HepG2 (cell line): ENCODE results near the gene ATOH8. TPM values are rescaled to one million over a fixed set of nuclear protein-coding genes. Genes with fewer than 3 reads are reported as not detected.

Source experiments
- EED ChIP-seq: sonication (generic); formaldehyde crosslinking; IDR thresholded peaks from 2 replicates; pipeline ENCODE4 v1.5.0; 2020; ENCODE audit warnings: mild to moderate bottlenecking, missing genetic modification reagents
- FOXA1 ChIP-seq, 2 experiments: fragments of 450-650 bp in 1 of 2; sonication (generic) in 1 of 2; formaldehyde crosslinking in 1 of 2; IDR thresholded peaks; 2 replicates each; pipeline versions ENCODE4 v1.4.0 to v1.6.1; 2016 to 2020; ENCODE audit warnings: missing genetic modification reagents in 1 of 2
- JUNB ChIP-seq: sonication (generic); formaldehyde crosslinking; IDR thresholded peaks from 2 replicates; pipeline ENCODE4 v1.8.0; 2022; ENCODE audit warnings: missing genetic modification reagents, mild to moderate bottlenecking, borderline replicate concordance
- PPARG ChIP-seq: conservative IDR thresholded peaks from 2 replicates; pipeline ENCODE4 v1.6.1; 2016; ENCODE audit warnings: missing biosample characterization, missing genetic modification reagents
- SMAD9 ChIP-seq: sonication (generic); formaldehyde crosslinking; IDR thresholded peaks from 2 replicates; pipeline ENCODE4 v1.5.1; 2020; ENCODE audit warnings: mild to moderate bottlenecking, missing genetic modification reagents
- TP53 ChIP-seq: sonication (generic); formaldehyde crosslinking; conservative IDR thresholded peaks from 2 replicates; pipeline ENCODE4 v1.4.0; 2020; ENCODE audit warnings: missing genetic modification reagents
- ZIK1 ChIP-seq: sonication (generic); formaldehyde crosslinking; IDR thresholded peaks from 2 replicates; pipeline ENCODE4 v1.5.0; 2020; ENCODE audit warnings: mild to moderate bottlenecking, low read depth, missing genetic modification reagents, borderline replicate concordance
- ZNF205 ChIP-seq: IDR thresholded peaks from 2 replicates; pipeline ENCODE4 v1.6.1; 2018; ENCODE audit warnings: missing biosample characterization, missing genetic modification reagents
- ZNF569 ChIP-seq: sonication (generic); formaldehyde crosslinking; IDR thresholded peaks from 2 replicates; pipeline ENCODE4 v1.5.0; 2020; ENCODE audit warnings: mild to moderate bottlenecking, missing genetic modification reagents, moderate library complexity, borderline replicate concordance
- ZNF605 ChIP-seq: sonication (generic); formaldehyde crosslinking; IDR thresholded peaks from 2 replicates; pipeline ENCODE4 v1.8.0; 2022; ENCODE audit warnings: mild to moderate bottlenecking, missing genetic modification reagents
- ZNF652 ChIP-seq: IDR thresholded peaks from 2 replicates; pipeline ENCODE4 v1.6.1; 2016; ENCODE audit warnings: low read depth, borderline replicate concordance
- ZSCAN29 ChIP-seq: sonication (generic); formaldehyde crosslinking; conservative IDR thresholded peaks from 2 replicates; pipeline ENCODE4 v1.4.0; 2020; ENCODE audit warnings: mild to moderate bottlenecking, missing genetic modification reagents
- polyA plus RNA-seq, 8 experiments: library from polyadenylated mRNA; depleted of rRNA in 3 of 8; stranded (reverse) in 7 of 8; unstranded in 1 of 8; fragments of >200 nt; fragmentation: Illumina TruSeq in 4 of 8; extraction: Trizol in 4 of 8; gene quantifications; 2 replicates each; pipeline versions ENCODE4 v1.2.1 to v1.2.3, GENCODE V29; 2011 to 2016; ENCODE audit warnings: low read depth in 4 of 8, missing spikeins in 1 of 8, mixed read lengths in 1 of 8; ENCODE audit not compliant: insufficient read depth in 1 of 8
- total RNA-seq, 5 experiments: library from RNA; depleted of rRNA; stranded (reverse); fragments of >200 nt; fragmentation: Illumina TruSeq; extraction: Trizol; gene quantifications; 2 replicates each; pipeline ENCODE4 v1.2.3, GENCODE V29; 2016; ENCODE audit warnings: low read depth in 1 of 5
- TF ChIP-seq, protein P1 (sequence below): sonication (generic); formaldehyde crosslinking; IDR thresholded peaks from 2 replicates; pipeline ENCODE4 v1.5.1; 2020; ENCODE audit warnings: missing genetic modification reagents, mild to moderate bottlenecking, borderline replicate concordance
- TF ChIP-seq, protein P2 (sequence below): sonication (generic); formaldehyde crosslinking; IDR thresholded peaks from 2 replicates; pipeline ENCODE4 v1.4.0; 2020; ENCODE audit warnings: missing genetic modification reagents, borderline replicate concordance
- TF ChIP-seq, protein P3 (sequence below): sonication (generic); formaldehyde crosslinking; IDR thresholded peaks from 2 replicates; pipeline ENCODE4 v1.5.0; 2020; ENCODE audit warnings: missing genetic modification reagents
- TF ChIP-seq, protein P4 (sequence below): sonication (generic); formaldehyde crosslinking; IDR thresholded peaks from 2 replicates; pipeline ENCODE4 v1.5.1; 2020; ENCODE audit warnings: missing genetic modification reagents, mild to moderate bottlenecking, borderline replicate concordance
- TF ChIP-seq, protein P5 (sequence below): sonication (generic); formaldehyde crosslinking; conservative IDR thresholded peaks from 2 replicates; pipeline ENCODE4 v1.8.0; 2022; ENCODE audit warnings: mild to moderate bottlenecking, moderate library complexity, missing genetic modification reagents

The ATOH8 gene
- total and polyA plus RNA-seq, 2 of the 13 experiments (the other 11 are each of a cell fraction or from before 2014, with no cell fraction given), result 0.13 to 0.61 TPM

DNA sequence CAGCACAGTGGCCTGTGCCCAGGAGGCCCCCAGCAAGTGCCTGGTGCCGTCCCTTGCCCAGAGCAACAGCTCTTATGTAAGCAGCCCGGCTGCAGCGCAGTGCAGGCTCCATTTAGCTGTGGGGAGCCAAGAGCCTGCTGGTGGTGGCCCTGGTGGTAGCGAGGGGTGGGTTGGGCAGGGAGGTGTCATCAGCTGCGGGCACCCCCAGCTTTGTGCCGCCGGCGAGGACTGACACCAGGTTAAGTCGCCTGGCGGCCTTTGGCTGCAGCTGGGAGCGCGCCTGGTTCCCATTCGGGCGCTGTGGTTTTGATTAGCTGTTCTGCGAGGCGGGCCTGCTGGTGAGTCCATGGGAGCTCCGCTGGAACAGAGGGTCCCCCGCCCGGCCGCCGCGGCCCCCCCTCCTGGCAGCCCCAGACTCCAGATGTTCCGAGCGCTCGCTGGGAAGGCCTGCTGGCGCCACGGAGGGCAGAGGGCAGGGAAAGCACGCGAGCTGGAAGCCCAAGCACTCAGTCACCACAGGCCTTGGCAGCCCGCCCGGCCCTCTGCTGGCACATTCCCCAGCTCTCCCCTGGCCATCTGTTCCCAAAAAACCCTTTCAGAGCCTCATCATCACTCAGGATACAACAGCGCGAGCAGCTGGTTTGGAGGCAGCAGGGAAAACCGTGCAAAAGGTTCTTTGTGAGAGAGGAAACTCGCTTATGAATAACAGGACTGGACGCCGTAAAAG, 18.4 kb downstream of the ATOH8 start (continued):
- TF ChIP-seq, protein P1, sequence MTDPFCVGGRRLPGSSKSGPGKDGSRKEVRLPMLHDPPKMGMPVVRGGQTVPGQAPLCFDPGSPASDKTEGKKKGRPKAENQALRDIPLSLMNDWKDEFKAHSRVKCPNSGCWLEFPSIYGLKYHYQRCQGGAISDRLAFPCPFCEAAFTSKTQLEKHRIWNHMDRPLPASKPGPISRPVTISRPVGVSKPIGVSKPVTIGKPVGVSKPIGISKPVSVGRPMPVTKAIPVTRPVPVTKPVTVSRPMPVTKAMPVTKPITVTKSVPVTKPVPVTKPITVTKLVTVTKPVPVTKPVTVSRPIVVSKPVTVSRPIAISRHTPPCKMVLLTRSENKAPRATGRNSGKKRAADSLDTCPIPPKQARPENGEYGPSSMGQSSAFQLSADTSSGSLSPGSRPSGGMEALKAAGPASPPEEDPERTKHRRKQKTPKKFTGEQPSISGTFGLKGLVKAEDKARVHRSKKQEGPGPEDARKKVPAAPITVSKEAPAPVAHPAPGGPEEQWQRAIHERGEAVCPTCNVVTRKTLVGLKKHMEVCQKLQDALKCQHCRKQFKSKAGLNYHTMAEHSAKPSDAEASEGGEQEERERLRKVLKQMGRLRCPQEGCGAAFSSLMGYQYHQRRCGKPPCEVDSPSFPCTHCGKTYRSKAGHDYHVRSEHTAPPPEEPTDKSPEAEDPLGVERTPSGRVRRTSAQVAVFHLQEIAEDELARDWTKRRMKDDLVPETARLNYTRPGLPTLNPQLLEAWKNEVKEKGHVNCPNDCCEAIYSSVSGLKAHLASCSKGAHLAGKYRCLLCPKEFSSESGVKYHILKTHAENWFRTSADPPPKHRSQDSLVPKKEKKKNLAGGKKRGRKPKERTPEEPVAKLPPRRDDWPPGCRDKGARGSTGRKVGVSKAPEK (CRISPR knock-in tag), result no peak
- TF ChIP-seq ZNF205 (CRISPR knock-in tag) (peak; percentile 86; the same call in 1 of the 2 replicates), ZNF652 (no peak), FOXA1 (IDR thresholded peaks at IDR 0.05) (no peak), FOXA1 (CRISPR knock-in tag; IDR thresholded peaks at IDR 0.05) (no peak), SMAD9 (no peak), ZIK1 (CRISPR knock-in tag) (no peak), ZNF605 (CRISPR knock-in tag) (no peak), TP53 (no peak), ZSCAN29 (CRISPR knock-in tag) (no peak), EED (CRISPR knock-in tag) (no peak), PPARG (CRISPR knock-in tag) (no peak), ZNF569 (CRISPR knock-in tag) (no peak), JUNB (CRISPR knock-in tag) (no peak)
- TF ChIP-seq, protein P2, sequence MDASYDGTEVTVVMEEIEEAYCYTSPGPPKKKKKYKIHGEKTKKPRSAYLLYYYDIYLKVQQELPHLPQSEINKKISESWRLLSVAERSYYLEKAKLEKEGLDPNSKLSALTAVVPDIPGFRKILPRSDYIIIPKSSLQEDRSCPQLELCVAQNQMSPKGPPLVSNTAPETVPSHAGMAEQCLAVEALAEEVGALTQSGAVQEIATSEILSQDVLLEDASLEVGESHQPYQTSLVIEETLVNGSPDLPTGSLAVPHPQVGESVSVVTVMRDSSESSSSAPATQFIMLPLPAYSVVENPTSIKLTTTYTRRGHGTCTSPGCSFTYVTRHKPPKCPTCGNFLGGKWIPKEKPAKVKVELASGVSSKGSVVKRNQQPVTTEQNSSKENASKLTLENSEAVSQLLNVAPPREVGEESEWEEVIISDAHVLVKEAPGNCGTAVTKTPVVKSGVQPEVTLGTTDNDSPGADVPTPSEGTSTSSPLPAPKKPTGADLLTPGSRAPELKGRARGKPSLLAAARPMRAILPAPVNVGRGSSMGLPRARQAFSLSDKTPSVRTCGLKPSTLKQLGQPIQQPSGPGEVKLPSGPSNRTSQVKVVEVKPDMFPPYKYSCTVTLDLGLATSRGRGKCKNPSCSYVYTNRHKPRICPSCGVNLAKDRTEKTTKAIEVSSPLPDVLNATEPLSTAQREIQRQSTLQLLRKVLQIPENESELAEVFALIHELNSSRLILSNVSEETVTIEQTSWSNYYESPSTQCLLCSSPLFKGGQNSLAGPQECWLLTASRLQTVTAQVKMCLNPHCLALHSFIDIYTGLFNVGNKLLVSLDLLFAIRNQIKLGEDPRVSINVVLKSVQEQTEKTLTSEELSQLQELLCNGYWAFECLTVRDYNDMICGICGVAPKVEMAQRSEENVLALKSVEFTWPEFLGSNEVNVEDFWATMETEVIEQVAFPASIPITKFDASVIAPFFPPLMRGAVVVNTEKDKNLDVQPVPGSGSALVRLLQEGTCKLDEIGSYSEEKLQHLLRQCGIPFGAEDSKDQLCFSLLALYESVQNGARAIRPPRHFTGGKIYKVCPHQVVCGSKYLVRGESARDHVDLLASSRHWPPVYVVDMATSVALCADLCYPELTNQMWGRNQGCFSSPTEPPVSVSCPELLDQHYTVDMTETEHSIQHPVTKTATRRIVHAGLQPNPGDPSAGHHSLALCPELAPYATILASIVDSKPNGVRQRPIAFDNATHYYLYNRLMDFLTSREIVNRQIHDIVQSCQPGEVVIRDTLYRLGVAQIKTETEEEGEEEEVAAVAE (CRISPR knock-in tag), result no peak
- TF ChIP-seq, protein P3, sequence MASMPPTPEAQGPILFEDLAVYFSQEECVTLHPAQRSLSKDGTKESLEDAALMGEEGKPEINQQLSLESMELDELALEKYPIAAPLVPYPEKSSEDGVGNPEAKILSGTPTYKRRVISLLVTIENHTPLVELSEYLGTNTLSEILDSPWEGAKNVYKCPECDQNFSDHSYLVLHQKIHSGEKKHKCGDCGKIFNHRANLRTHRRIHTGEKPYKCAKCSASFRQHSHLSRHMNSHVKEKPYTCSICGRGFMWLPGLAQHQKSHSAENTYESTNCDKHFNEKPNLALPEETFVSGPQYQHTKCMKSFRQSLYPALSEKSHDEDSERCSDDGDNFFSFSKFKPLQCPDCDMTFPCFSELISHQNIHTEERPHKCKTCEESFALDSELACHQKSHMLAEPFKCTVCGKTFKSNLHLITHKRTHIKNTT (CRISPR knock-in tag), result no peak
- TF ChIP-seq, protein P4, sequence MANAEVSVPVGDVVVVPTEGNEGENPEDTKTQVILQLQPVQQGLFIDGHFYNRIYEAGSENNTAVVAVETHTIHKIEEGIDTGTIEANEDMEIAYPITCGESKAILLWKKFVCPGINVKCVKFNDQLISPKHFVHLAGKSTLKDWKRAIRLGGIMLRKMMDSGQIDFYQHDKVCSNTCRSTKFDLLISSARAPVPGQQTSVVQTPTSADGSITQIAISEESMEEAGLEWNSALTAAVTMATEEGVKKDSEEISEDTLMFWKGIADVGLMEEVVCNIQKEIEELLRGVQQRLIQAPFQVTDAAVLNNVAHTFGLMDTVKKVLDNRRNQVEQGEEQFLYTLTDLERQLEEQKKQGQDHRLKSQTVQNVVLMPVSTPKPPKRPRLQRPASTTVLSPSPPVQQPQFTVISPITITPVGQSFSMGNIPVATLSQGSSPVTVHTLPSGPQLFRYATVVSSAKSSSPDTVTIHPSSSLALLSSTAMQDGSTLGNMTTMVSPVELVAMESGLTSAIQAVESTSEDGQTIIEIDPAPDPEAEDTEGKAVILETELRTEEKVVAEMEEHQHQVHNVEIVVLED (CRISPR knock-in tag), result no peak; the same call in 1 of the 2 replicates
- TF ChIP-seq, protein P5, sequence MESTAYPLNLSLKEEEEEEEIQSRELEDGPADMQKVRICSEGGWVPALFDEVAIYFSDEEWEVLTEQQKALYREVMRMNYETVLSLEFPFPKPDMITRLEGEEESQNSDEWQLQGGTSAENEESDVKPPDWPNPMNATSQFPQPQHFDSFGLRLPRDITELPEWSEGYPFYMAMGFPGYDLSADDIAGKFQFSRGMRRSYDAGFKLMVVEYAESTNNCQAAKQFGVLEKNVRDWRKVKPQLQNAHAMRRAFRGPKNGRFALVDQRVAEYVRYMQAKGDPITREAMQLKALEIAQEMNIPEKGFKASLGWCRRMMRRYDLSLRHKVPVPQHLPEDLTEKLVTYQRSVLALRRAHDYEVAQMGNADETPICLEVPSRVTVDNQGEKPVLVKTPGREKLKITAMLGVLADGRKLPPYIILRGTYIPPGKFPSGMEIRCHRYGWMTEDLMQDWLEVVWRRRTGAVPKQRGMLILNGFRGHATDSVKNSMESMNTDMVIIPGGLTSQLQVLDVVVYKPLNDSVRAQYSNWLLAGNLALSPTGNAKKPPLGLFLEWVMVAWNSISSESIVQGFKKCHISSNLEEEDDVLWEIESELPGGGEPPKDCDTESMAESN (CRISPR knock-in tag), result no peak
